ENCODE measurements around the gene CD320. TPM values are rescaled to one million over a fixed set of nuclear protein-coding genes. Genes with fewer than 3 reads are reported as not detected.

CD320 gene
- total and polyA plus RNA-seq, 10 of the 15 experiments (the other 5 are each of a cell fraction or from before 2014, with no cell fraction given): 1.1 to 134 (median 46.5) TPM

GRCh38 chr19:8323781-8324185, 15.6 kb upstream of the CD320 start:
- no peak for FAIRE-seq
- POLR2A ChIA-PET: interaction anchor here (0.6 kb wide), 1 partner anchor 368 kb away, joined by 5 read pairs; no protein-coding TSS in a partner anchor
- H3K4me2 ChIP-seq (ENCODE audit: control insufficient read depth, insufficient read depth): peak overlapping the region; percentile 7; the same call in 1 of the 2 replicates
- RAD21 ChIA-PET (ENCODE audit: unreplicated experiment): no interaction called here
- SMC1A ChIA-PET (ENCODE audit: uncharacterized antibody, unreplicated experiment): interaction anchor here (0.7 kb wide), 1 partner anchor 173 kb away, joined by 3 read pairs; no protein-coding TSS in a partner anchor
- no peak for DNase-seq (ENCODE audit: low read depth, low spot score)
- no TSS peak for BruUV-seq (replicated peaks)
- intact Hi-C loops (cut with micrococcal nuclease; ENCODE audit: unreplicated experiment): loop anchor here (5.0 kb wide), 1 partner anchor 56 kb away; no protein-coding TSS in a partner anchor
- H3K27ac ChIP-seq (ENCODE audit: control insufficient read depth, insufficient read depth): no peak overlapping the region
- no peak for ATAC-seq
- peaks cover 21% of the 10 kb centered on the region for H3K4me1 ChIP-seq (ENCODE audit: control insufficient read depth, insufficient read depth, low read length)
- CTCF ChIA-PET: interaction anchor here (0.6 to 1.4 kb wide), 3 partner anchors 19 to 1123 kb away, joined by 3 to 6 read pairs (median 3); no protein-coding TSS in a partner anchor
- H3K27me3 ChIP-seq (replicated peaks in 1 of 2; ENCODE audit: control insufficient read depth in 2 of 2, insufficient read depth in 2 of 2, low read length in 1 of 2): no peaks in the 10 kb centered on the region
- H3K4me3 ChIP-seq: 0 out of 2 replicates have a peak overlapping the region, but pooled peaks have one; percentile 98
- TF ChIP-seq JUND (IDR thresholded peaks at IDR 0.05; ENCODE audit: low read depth, low read length) (no peak), NR2F1 (conservative IDR thresholded peaks at IDR 0.05) (0 out of 2 replicates have a peak, but pooled peaks have one; percentile 18), NR2C1 (IDR thresholded peaks at IDR 0.05) (no peak), MTA2 (IDR thresholded peaks at IDR 0.05; ENCODE audit: low read depth) (peak; percentile 17; the same call in 1 of the 2 replicates), POLR2AphosphoS5 (IDR thresholded peaks at IDR 0.05; ENCODE audit: low read length) (0 out of 2 replicates have a peak, but pooled peaks have one; percentile 25), PML (IDR thresholded peaks at IDR 0.05; ENCODE audit: low read length) (0 out of 2 replicates have a peak, but pooled peaks have one; percentile 21), ATF7 (IDR thresholded peaks at IDR 0.05; ENCODE audit: low read depth) (no peak), SREBF2 (IDR thresholded peaks at IDR 0.05; ENCODE audit: low read length) (no peak), STAT1 (conservative IDR thresholded peaks at IDR 0.05) (no peak), E2F4 (IDR thresholded peaks at IDR 0.05; ENCODE audit: low read depth, low read length) (no peak), POLR2A (IDR thresholded peaks at IDR 0.05; ENCODE audit: low read depth, low read length) (no peak), CUX1 (IDR thresholded peaks at IDR 0.05; ENCODE audit: insufficient replicate concordance, low read depth, low read length) (no peak)
- no peak overlapping the region for H2AFZ ChIP-seq (ENCODE audit: control insufficient read depth, low read depth, low read length)
- peaks cover 5 to 10% of the 10 kb centered on the region in 2 experiments for H3K36me3 ChIP-seq (ENCODE audit: control insufficient read depth in 2 of 2, insufficient read depth in 2 of 2, low read length in 1 of 2)
- H3K9ac ChIP-seq (ENCODE audit: control insufficient read depth, insufficient read depth, low read length): no peak overlapping the region
- peaks cover 36% of the 10 kb centered on the region for H3K79me2 ChIP-seq (ENCODE audit: control insufficient read depth, insufficient read depth, low read length)
- in situ Hi-C loops (cut with MboI): no loop called here
- H3K9me3 ChIP-seq (replicated peaks; ENCODE audit: control insufficient read depth, insufficient read depth, low read length): no peaks in the 10 kb centered on the region
- H4K20me1 ChIP-seq (ENCODE audit: control insufficient read depth, insufficient read depth): no peaks in the 10 kb centered on the region
- 50% methylated on average over 1 of the region's 1 CpG for WGBS (ENCODE audit: insufficient coverage, insufficient replicate concordance, low lambda C conversion rate, missing lambda C conversion rate)
